PFSK-1 (cell line): ENCODE data around the gene PRKRIP1.

Experiments
- FOXP2 ChIP-seq: optimal IDR thresholded peaks from 2 replicates; pipeline ENCODE3; 2011; ENCODE audit warnings: borderline replicate concordance, control low read depth, inconsistent platforms; ENCODE audit not compliant: insufficient read depth; ENCODE audit errors: extremely low read length, extremely low read depth
- POLR2AphosphoS5 ChIP-seq: IDR thresholded peaks from 2 replicates; pipeline ENCODE4 v1.6.1; 2012; ENCODE audit warnings: low read depth, mild to moderate bottlenecking, control low read depth, low read length, moderate library complexity
- REST ChIP-seq, 2 experiments: IDR thresholded peaks; 2 replicates each; pipeline versions ENCODE4 v1.6.1 to v1.8.0; 2011 to 2012; ENCODE audit warnings: low read depth in 2 of 2, low read length in 2 of 2, control low read depth in 1 of 2, inconsistent platforms in 1 of 2, mild to moderate bottlenecking in 1 of 2, moderate library complexity in 1 of 2; ENCODE audit not compliant: insufficient read depth in 1 of 2
- SIN3A ChIP-seq: IDR thresholded peaks from 2 replicates; pipeline ENCODE4 v1.6.1; 2012; ENCODE audit warnings: mild to moderate bottlenecking, low read length, moderate library complexity, borderline replicate concordance; ENCODE audit not compliant: insufficient read depth
- TAF1 ChIP-seq: IDR thresholded peaks from 2 replicates; pipeline ENCODE4 v1.6.1; 2012; ENCODE audit warnings: low read length, control low read depth, borderline replicate concordance; ENCODE audit not compliant: insufficient read depth

The PRKRIP1 gene

GRCh38 chr7:102466097-102466496 is 69.9 kb downstream of the PRKRIP1 start:
- TF ChIP-seq TAF1: no peak
- no peak for TF ChIP-seq POLR2AphosphoS5
- TF ChIP-seq SIN3A: no peak
- no peak for TF ChIP-seq REST (IDR thresholded peaks at IDR 0.05; ENCODE audit: insufficient read depth in 1 of 2, low read depth in 2 of 2, low read length in 2 of 2)
- TF ChIP-seq FOXP2: no peak

- TF ChIP-seq FOXP2 (no peak), TAF1 (no peak), SIN3A (no peak)
Measured at GRCh38 chr7:102467581-102468477, 71.7 kb downstream of the PRKRIP1 start.

GRCh38 chr7:102468478-102469350 is 72.6 kb downstream of the PRKRIP1 start:
- TF ChIP-seq FOXP2: no peak
- TF ChIP-seq TAF1: no peak
- TF ChIP-seq POLR2AphosphoS5: no peak
- TF ChIP-seq REST (IDR thresholded peaks at IDR 0.05; ENCODE audit: insufficient read depth in 1 of 2, low read depth in 2 of 2, low read length in 2 of 2): no peak

GRCh38 chr7:102469351-102469971 is 73.3 kb downstream of the PRKRIP1 start:
- TF ChIP-seq FOXP2: no peak
- no peak for TF ChIP-seq POLR2AphosphoS5
- TF ChIP-seq REST (IDR thresholded peaks at IDR 0.05; ENCODE audit: insufficient read depth in 1 of 2, low read depth in 2 of 2, low read length in 2 of 2): no peak
- TF ChIP-seq TAF1: no peak
- TF ChIP-seq SIN3A: no peak
